ENCODE measurements around the gene COL6A2.
"Not testable (repeated sequence)": the region's sequence is repeated elsewhere in the genome, so short reads cannot be mapped to it uniquely, and the experiment has no call there.

The COL6A2 gene

GRCh38 chr21:46145840-46146691 lies 48.2 kb downstream of the COL6A2 start:
- no peak for DNase-seq (ENCODE audit: low read depth in 2 of 2)
- no peak for TF ChIP-seq CTCF (IDR thresholded peaks at IDR 0.05; ENCODE audit: low read depth, low read length)
- no peak overlapping the region for H3K4me3 ChIP-seq (replicated peaks in 1 of 2; ENCODE audit: low read depth in 2 of 2, low read length in 2 of 2)

- no peak overlapping the region for H3K4me3 ChIP-seq (replicated peaks in 1 of 2; ENCODE audit: low read depth in 2 of 2, low read length in 2 of 2)
- DNase-seq (ENCODE audit: low read depth in 2 of 2): no peak
These were observed 48.9 kb downstream of the COL6A2 start for GRCh38 chr21:46146856-46147255.

GRCh38 chr21:46147429-46147828 lies 49.5 kb downstream of the COL6A2 start:
- peak; percentile 78 for TF ChIP-seq CTCF (IDR thresholded peaks at IDR 0.05; ENCODE audit: low read depth, low read length)

More at GRCh38 chr21:46146856-46147255, 48.9 kb downstream of the COL6A2 start:
- no peak for TF ChIP-seq CTCF (IDR thresholded peaks at IDR 0.05; ENCODE audit: low read depth, low read length)

GRCh38 chr21:46148106-46148505 lies 50.2 kb downstream of the COL6A2 start:
- no peak overlapping the region for H3K4me3 ChIP-seq (replicated peaks in 1 of 2; ENCODE audit: low read depth in 2 of 2, low read length in 2 of 2)
- no peak for DNase-seq (ENCODE audit: low read depth in 2 of 2)
- TF ChIP-seq CTCF (IDR thresholded peaks at IDR 0.05; ENCODE audit: low read depth, low read length): no peak

More at GRCh38 chr21:46147429-46147828, 49.5 kb downstream of the COL6A2 start:
- not testable (repeated sequence) for H3K4me3 ChIP-seq (replicated peaks in 1 of 2; ENCODE audit: low read depth in 2 of 2, low read length in 2 of 2)
- peak; percentile 55 to 56 for DNase-seq (ENCODE audit: low read depth in 2 of 2)

- no peak for TF ChIP-seq CTCF (IDR thresholded peaks at IDR 0.05; ENCODE audit: low read depth, low read length)
- no peak for DNase-seq (ENCODE audit: low read depth in 2 of 2)
- H3K4me3 ChIP-seq (replicated peaks in 1 of 2; ENCODE audit: low read depth in 2 of 2, low read length in 2 of 2): no peak overlapping the region
These were observed 51.4 kb downstream of the COL6A2 start for GRCh38 chr21:46149205-46149901.

- H3K4me3 ChIP-seq (replicated peaks in 1 of 2; ENCODE audit: low read depth in 2 of 2, low read length in 2 of 2): no peak overlapping the region
- TF ChIP-seq CTCF (IDR thresholded peaks at IDR 0.05; ENCODE audit: low read depth, low read length): no peak
- DNase-seq (ENCODE audit: low read depth in 2 of 2): no peak
These were observed 52.2 kb downstream of the COL6A2 start for GRCh38 chr21:46150073-46150472.

Measured in cardiac fibroblast (primary cell).